GM18873 (cell line): ENCODE measurements around the gene PPTC7.
"Not testable (repeated sequence)": the region's sequence is repeated elsewhere in the genome, so short reads cannot be mapped to it uniquely, and the experiment has no call there.

ENCODE experiments used
- ATAC-seq: cut with Tn5 transposase; IDR thresholded peaks from one replicate; pipeline ENCODE4 v1.9.1; 2021; ENCODE audit warnings: mild to moderate bottlenecking, moderate library complexity, moderate number of reproducible peaks; ENCODE audit not compliant: unreplicated experiment, low FRiP score

PPTC7 gene, protein sequence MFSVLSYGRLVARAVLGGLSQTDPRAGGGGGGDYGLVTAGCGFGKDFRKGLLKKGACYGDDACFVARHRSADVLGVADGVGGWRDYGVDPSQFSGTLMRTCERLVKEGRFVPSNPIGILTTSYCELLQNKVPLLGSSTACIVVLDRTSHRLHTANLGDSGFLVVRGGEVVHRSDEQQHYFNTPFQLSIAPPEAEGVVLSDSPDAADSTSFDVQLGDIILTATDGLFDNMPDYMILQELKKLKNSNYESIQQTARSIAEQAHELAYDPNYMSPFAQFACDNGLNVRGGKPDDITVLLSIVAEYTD

DNA sequence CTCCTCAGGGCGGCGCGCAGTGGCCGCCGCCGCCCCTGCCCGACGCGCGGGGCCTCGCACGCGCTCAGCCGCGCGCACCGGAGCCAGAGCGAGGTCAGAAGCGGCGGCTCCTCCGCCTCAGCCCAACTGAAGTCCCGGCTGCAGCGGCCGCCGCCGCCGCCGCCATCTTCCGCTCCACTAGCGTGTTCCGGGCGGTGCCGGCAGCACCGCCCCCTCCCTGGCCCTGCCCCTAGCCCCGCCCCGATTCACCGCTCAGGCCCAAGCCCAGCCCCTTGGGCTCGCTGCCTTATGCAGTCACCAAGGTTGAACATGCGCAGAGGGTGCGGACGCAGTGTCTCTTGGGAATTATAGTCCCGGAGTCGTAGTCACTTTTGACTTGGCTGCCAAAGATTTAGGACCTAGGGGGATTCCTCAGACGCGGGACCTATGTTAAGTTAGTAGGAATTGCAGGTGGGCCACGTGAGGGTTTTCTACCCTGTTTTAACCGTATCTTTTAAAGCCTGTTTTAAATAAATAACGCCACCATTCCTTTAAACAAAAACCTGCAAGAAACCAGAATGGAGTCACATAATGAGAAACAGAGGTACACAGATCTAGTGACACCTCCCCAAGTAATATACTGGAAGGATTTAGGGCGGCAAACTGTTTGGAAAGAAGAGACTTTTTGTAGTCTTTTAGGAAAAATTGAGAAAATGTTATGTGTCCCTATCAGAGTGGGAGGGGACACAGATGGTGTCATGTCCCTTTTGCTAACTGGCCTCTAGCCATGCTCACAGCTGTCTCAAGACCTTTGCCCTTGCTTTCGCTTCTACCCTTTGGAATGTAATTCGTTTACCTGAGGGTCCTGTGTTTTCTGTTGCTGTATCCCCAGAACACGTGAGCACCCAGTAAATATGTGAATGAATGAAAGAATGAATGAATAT is at the start of gene PPTC7:
PPTC7 (minus strand) TSS at position 182 of the 923 bp plus-strand sequence. CDS start 287 bp downstream, outside the sequence.
- ATAC-seq = peak; percentile 50

DNA sequence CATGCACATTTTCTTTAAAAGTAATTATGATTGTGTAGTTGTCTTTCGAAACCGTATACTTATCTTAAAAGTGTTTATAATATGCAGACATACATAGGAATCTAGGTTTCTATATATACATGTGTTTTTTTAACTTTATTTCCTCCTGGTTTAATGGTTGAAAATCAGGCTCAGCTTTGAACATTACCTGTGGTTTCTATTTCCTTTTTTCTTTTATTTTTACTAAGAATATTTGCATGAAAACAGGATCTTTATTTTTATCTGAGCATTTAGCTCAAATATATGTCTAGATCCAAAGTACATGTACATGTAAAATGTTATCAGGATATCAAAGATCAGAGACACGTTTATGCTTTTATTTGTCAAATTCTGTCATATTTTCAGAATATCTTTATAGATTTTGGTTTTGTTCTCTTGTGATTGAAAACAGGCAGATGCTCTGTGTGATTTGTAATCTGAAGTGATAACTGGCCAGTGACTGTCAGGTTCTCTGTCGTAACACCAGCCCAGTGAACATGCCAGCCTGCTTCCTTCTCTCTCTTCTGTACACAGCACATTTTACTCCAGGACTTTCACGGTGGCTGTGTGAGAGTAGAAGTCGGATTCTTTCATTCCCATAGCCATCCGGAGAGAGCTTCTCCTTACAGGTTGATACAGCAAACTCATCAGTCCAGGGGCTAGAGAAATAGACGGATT is 44.5 kb upstream of the PPTC7 start:
- ATAC-seq = no peak

DNA sequence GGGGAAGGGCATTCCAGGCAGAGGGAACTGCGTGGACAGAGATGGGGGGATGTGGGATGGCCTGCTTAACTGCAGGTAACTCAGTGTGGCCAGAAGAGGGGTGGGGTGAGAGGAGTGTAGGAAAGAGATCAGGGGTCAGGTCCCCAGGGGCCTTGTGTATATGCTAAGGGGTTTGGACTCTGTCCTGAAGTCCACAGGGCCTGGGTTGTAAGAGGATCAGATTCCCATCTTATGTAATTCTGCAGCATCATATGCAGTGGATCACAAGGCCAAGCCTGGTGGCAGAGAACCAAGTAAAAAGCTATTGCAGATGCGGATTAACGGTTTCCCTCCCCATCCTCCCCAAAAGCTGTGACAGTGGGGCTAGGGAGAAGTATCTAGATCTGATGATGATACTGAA is 39.5 kb upstream of the PPTC7 start:
- ATAC-seq = no peak

DNA sequence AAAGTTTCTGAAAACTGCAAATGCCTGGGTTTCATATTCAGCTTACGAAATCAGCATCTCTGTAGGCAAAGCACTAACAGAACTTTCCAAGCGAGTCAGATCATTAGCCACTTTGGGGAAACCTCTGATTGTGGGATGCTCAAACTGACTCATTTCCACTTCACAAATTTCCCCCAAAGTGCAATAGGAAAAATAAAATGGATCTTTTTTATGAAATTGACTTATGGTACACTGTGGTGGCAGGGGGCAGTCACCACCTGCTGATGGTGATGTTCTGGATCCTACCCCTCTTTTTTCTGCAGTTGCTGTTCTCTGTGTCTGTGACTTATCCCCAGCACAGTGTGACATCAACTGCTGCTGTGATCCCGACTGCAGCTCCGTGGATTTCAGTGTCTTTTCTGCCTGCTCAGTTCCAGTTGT is 36.4 kb upstream of the PPTC7 start:
- no peak for ATAC-seq

DNA sequence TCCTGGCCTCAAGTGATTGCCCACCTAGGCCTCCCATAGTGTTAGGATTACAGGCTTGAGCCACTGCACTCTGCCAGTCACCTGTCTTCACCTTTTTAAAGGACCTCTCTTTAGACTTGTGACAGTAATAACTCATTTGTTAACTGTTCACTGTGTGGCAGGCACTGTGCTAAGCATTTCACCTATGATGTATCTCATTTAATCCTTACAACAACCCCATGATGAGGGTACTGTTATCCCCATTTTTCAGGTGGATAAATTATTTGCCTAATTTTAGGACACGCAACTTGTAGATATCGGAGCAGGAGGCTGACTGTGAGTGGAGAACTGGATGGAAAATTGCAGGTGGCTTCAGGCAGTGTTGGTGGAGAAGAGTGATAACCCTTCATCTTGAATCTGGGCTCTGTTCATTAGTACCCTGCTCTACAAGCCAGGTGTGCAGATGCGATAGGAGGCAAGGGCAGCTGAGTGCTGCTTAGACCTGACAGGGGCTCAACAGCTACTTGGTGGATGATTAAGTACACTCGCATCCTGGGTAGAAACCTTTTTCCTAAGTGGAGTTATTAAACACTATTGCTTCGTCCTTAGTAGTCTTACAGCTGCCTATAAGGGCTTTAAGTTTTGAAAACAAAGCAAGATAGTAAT is 33.5 kb upstream of the PPTC7 start:
- ATAC-seq = no peak

DNA sequence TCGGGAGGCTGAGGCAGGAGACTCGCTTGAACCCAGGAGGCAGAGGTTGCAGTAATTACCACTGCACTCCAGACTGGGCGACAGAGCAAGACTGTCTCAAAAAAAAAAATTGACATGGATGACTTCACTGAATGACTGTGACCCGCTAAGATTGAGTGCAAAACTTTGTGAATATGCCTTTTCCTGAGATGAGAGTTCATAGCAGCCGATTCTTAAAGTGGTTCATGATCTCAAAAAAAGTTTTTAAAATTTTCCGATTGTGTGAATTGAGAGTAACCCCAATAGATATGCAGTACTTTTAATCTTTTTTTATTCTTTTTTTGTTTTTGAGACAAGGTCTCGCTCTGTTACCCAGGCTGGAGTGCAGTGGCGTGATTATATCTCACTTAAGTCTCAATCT is 32.1 kb upstream of the PPTC7 start:
- ATAC-seq = no peak

DNA sequence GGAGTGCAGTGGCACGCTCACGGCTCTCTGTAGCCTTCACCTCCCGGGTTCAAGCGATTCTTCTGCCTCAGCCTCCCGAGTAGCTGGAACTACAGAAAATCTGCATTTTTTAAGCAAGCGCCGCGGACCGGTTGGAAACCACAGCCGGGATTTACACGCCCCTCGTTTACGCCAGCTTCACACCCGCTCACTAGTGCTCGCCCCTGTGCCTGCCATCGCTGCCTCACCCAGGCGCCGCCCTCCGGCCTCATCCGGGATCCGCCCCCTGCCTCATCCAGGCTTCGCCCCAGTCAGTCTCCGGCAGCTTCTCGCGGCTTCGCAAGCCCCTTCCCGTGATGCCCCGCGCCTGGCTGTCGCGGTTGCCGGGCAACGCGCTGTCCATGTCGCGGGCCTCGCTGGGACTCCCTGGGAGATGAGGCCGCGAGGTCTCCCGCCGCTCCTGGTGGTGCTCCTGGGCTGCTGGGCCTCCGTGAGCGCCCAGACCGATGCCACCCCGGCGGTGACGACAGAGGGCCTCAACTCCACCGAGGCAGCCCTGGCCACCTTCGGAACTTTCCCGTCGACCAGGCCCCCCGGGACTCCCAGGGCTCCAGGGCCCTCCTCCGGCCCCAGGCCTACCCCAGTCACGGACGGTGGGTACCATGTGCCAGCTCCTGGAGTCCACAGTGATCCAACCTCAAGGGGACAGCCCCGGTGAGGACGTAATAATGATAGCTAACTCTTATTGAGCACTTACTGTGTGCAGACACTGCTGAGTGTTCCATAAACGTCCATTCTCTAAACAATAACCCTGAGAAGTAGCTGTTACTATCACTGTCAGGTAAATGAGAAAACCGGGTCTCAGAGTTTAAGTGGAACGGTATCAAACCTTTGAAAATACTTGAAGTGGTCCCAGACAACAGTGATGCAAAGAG is 30.9 kb upstream of the PPTC7 start, which contains the start of gene TCTN1:
TCTN1 (plus strand) TSS at position 359 of the 914 bp plus-strand sequence; CDS start at position 413, 54 bp downstream.
- peak; percentile 89 for ATAC-seq

DNA sequence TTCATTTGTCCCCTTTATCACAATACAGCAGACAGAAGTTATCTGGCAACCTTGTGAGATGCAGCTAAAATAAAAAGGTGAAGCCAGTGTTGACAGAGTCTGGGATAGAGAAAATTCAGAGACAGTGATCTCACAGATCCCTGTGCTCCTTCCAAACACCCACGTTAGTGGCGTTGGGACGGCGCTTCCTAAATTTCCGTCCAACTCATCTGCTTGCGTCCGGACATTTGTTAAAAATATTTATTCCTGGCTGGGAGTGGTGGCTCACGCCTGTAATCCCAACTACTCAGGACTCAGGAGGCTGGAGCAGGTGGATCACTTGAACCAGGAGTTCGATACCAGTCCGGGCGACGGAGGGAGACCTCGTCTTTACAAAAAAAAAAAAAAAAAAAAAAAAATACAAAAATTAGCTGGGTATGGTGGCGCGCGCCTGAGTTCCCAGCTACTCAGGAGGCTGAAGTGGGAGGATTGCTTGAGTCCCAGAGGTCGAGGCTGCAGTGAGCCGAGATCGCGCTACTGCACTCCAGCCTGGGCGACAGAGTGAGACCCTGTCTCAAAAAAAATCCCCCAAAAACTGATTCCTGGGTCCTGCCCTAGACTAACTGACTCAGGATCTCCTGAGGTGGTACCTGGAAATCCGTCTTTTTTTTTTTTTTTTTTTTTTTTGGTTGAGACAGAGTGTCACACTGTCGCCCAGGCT is 30.1 kb upstream of the PPTC7 start:
- ATAC-seq = no peak

DNA sequence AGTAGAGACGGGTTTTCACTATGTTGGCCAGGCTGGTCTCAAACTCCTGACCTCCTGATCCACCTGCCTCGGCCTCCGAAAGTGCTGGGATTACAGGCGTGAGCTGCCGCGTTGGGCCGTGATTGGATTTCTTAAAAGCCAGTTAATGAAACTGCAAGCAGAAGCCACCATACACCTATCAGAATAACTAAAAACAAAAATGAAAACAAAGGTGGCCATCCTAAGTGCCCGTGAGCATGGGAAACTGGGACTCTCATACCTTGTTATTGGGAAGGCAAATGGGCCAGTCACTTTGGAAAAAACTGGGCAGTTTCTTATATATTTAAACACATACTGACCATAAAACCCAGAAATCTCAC is 23.1 kb upstream of the PPTC7 start:
- ATAC-seq = no peak

DNA sequence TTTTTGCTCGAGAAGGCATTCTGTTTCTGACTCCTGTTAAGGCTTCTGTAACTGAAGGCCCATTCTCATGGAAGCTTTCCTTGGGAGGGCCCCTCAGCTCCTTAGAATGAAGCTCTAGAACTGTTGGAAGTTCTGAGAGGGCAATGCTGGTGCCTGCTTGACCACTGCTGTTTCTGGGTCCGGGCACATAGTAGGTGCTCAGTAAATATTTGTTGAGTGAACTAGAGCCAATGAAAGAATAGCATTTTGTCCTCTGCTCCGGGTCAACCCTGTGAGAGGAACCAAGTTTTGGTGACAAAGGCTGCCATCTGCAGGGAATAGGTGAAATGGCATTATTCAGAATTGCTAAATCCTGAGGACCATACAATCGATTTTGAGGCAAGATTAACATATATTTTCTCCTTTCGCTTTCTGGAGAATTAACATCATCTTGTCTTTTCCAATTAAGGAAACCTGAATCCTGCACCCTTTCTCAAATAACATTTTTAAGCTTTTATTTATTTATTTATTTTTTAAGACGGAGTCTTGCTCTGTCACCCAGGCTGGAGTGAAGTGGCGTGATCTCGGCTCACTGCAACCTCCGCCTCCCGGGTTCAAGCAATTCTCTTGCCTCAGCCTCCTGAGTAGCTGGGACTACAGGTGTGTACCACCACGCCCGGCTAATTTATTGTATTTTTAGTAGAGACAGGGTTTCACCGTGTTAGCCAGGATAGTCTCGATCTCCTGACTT is 19.1 kb upstream of the PPTC7 start:
- not testable (repeated sequence) for ATAC-seq

DNA sequence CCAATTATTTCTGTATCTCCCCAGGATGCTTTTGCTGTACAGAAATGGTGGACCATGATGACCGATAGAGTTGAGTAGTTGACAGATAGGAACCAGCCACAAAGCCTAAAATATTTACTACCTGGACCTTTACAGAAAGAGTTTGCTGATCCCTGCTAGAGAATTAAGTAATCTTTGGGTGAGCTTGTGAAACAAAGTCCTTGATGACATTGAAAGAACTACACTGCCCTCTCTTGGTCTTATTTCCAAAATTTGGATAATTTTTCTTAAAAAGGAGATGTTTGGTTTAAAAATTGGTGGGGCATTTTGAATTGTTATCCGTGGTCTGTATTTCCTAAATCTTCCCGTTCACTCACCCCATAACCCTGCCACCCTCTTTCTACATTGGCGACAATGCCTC is 17.1 kb upstream of the PPTC7 start:
- no peak for ATAC-seq

DNA sequence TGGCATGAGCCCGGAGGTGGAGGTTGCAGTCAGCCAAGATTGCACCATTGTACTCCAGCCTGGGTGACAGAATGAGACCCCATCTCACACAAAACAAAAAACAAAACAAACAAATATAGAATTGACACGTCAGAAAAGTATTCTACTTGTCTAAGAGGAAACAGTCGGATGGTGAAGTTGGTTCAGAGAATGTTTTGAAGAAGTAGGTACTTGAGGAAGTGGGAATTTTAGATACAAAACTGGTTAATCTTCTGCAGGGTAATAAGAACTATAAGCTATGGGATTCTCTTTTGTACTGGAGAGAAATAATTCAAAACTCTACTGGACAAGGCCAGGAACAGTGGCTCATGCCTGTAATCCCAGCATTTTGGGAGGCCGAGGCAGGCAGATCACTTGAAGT is 16.2 kb upstream of the PPTC7 start:
- no peak for ATAC-seq

DNA sequence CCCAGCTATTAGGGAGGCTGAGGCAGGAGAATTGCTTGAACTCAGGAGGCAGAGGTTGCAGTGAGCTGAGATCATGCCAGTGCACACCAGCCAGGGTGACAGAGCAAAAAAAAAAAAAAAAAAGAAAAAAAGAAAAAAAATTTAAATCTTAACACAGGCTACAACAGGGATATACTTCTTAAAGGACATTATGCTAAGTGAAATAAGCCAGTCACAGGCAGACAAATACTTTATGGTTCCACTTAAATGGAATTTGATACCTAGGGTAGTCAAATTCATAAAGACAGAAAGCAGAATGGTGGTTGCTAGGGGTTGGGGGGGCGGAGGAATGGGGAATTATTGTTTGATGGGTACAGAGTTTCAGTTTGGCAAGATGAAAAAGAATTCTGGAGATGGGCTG is 14.8 kb upstream of the PPTC7 start:
- no peak for ATAC-seq

DNA sequence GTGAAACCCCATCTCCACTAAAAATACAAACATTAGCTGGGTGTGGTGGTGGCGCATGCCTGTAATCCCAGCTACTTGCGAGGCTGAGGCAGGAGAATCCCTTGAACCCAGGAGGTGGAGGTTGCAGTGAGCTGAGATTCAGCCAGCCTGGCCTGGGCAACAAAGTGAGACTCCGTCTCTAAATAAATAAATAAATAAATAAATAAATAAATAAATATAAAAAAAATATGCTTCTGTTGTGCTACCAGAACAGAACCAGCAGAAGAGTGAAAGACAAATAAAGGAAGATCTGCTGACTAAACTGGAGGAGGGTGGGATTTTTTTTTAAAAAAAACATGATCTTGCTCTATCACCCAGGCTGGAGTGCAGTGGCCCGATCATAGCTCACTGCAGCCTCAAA is 9.8 kb upstream of the PPTC7 start:
- ATAC-seq = not testable (repeated sequence)

DNA sequence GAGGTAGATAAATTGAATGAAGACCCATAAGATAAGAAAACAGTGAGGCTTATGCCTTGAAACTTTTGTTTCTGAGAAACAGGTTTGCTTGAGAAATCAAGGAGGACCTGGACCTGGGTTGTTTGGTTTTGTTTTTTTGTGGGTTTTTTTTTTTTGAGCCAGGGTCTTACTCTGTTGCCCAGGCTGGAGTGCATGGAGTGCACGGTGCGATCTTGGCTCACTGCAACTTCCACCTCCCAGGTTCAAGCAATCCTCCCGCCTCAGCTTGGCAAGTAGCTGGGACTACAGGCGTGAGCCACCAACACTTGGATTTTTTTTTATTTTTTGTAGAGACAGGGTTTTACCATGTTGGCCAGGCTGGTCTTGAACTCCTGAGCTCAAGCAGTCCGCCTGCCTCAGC is 9.0 kb upstream of the PPTC7 start:
- ATAC-seq = no peak

DNA sequence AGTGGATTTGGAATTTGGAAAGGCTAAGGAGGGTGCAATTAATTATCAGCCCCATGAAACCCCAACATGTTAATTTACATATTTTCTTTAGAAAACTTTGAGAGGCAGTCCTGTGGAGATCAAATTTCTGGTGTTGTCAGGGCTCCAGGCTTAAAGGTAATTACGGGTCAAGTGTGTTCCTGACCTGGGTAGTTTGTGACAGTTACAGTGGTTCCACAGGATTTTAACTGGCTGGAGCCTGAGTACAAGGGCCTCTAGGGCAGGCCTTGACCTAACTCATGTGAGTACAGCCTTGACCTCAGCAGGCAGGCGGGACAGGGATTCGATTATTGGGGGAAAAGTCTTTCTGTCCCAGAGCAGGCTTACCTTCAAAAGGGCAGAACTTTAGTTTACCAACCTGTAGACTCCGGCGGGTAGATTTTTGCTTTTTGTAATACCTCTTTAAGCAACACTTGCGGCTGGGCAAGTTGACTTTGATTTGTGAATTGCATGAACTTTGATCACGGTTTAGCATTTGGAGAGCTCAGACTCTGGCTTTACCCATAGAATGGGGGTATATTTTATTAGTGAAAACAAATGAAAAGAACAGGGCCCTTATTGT is 8.4 kb upstream of the PPTC7 start:
- no peak for ATAC-seq

DNA sequence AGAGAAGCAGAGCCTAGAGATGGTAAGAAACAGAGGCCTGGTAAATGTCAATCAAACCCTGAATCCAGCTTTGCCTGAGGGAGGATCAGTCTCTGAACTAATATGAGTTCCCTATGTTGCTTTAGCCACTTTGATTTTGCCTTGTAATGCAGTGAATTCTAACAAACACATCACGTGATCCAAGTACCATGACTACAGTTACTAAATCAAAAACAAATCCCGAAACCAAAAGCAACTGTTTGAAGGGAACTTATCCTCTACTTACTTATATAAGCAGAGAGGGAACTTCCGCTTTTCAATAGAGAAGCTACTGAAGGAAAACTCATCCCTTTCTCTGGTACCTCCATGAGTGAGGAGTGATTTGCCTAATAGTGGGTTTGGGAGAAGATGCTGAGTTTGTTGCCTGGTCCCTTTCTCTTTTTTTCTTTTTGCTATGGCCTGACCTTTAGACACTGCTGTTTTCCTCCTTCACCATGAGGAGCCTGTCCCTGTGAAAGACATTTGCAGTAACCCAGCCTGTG is 7.7 kb upstream of the PPTC7 start:
- no peak for ATAC-seq

DNA sequence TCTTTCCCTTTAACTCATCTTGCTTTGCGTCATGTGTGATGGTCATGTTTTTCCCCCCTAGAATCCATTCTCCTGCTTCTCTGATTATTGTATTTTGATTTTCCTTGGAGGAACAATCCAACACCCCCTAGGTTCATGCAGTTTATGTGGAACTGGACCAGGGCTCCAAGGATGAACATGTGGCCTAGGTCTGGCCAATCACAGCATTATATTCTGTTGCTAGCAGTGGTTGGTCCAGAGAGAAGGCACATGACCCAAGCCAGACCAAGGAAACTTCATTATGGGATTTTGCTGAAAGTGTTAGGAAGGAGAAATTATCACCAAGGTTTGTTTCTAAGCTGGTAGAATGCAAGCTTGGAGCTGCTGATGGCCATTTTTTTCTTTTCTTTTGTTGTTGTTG is 6.9 kb upstream of the PPTC7 start:
- no peak for ATAC-seq
